Mesenchymal stem cell (in vitro differentiated cells and primary cell): Measurements from ENCODE around the gene KLHL8.
A peak's percentile ranks its signal among the peaks of the same experiment; 100 is the strongest.

Experiments used
- DNase-seq: peaks from one replicate; pipeline ENCODE4 v3.0.0-alpha.2; 2013
- H2AFZ ChIP-seq: one replicate; pipeline ENCODE4 v1.6.1; 2013; ENCODE audit warnings: low read depth, mild to moderate bottlenecking, control low read depth, inconsistent platforms, low read length, moderate library complexity
- H2AK5ac ChIP-seq: 2 replicates; pipeline ENCODE4 v1.6.1; 2013; ENCODE audit warnings: low read length, moderate library complexity, mild to moderate bottlenecking, inconsistent platforms; ENCODE audit not compliant: severe bottlenecking
- H2BK120ac ChIP-seq: one replicate; pipeline ENCODE4 v1.6.1; 2013; ENCODE audit warnings: low read depth, mild to moderate bottlenecking, inconsistent platforms, low read length, moderate library complexity
- H2BK12ac ChIP-seq, 2 experiments: one replicate each; pipeline ENCODE4 v1.6.1; 2013; ENCODE audit warnings: inconsistent platforms in 2 of 2, low read length in 2 of 2, mild to moderate bottlenecking in 2 of 2, moderate library complexity in 2 of 2, control low read depth in 1 of 2
- H2BK15ac ChIP-seq: one replicate; pipeline ENCODE4 v1.6.1; 2013; ENCODE audit warnings: mild to moderate bottlenecking, low read depth, inconsistent platforms; ENCODE audit not compliant: poor library complexity, severe bottlenecking
- H2BK5ac ChIP-seq: 2 replicates; pipeline ENCODE4 v1.6.1; 2013; ENCODE audit warnings: low read depth, mild to moderate bottlenecking, low read length, control low read depth, inconsistent platforms; ENCODE audit not compliant: poor library complexity, severe bottlenecking
- H3K14ac ChIP-seq, 2 experiments: one replicate each; pipeline ENCODE4 v1.6.1; 2013; ENCODE audit warnings: inconsistent platforms in 2 of 2, low read length in 2 of 2, control low read depth in 1 of 2, mild to moderate bottlenecking in 1 of 2, moderate library complexity in 1 of 2
- H3K18ac ChIP-seq, 2 experiments: one replicate each; pipeline ENCODE4 v1.6.1; 2013; ENCODE audit warnings: inconsistent platforms in 2 of 2, low read length in 2 of 2, control low read depth in 1 of 2, low read depth in 1 of 2, mild to moderate bottlenecking in 1 of 2
- H3K23ac ChIP-seq, 2 experiments: one replicate each; pipeline ENCODE4 v1.6.1; 2013; ENCODE audit warnings: inconsistent platforms in 2 of 2, low read length in 2 of 2, mild to moderate bottlenecking in 2 of 2, moderate library complexity in 2 of 2, control low read depth in 1 of 2
- H3K27ac ChIP-seq: 2 replicates; pipeline ENCODE4 v1.5.1; 2013; ENCODE audit warnings: mild to moderate bottlenecking, moderate library complexity, low read length, control low read depth, inconsistent platforms; ENCODE audit not compliant: poor library complexity, severe bottlenecking
- H3K27me3 ChIP-seq, 2 experiments: 2 replicates each; pipeline versions ENCODE4 v1.6.1 to v1.7.0; 2013; ENCODE audit warnings: low read length in 2 of 2, mild to moderate bottlenecking in 2 of 2, moderate library complexity in 2 of 2, control low read depth in 1 of 2, inconsistent platforms in 1 of 2; ENCODE audit not compliant: control insufficient read depth in 1 of 2, insufficient read depth in 1 of 2
- H3K36me3 ChIP-seq, 2 experiments: 2 replicates each; pipeline versions ENCODE4 v1.6.1 to v1.7.0; 2013; ENCODE audit warnings: low read length in 2 of 2, control low read depth in 1 of 2, inconsistent platforms in 1 of 2, low read depth in 1 of 2, mild to moderate bottlenecking in 1 of 2; ENCODE audit not compliant: insufficient read depth in 2 of 2, control insufficient read depth in 1 of 2
- H3K4ac ChIP-seq, 2 experiments: one replicate each; pipeline ENCODE4 v1.6.1; 2013; ENCODE audit warnings: inconsistent platforms in 2 of 2, low read length in 2 of 2, mild to moderate bottlenecking in 2 of 2, moderate library complexity in 2 of 2, control low read depth in 1 of 2, low read depth in 1 of 2
- H3K4me1 ChIP-seq: 2 replicates; pipeline ENCODE4 v1.6.1; 2013; ENCODE audit warnings: low read depth, low read length, control low read depth; ENCODE audit not compliant: control insufficient read depth, insufficient read depth
- H3K4me2 ChIP-seq: 2 replicates; pipeline ENCODE4 v1.6.1; 2013; ENCODE audit warnings: low read length, mild to moderate bottlenecking, inconsistent platforms; ENCODE audit not compliant: poor library complexity, severe bottlenecking
- H3K4me3 ChIP-seq, 2 experiments: 2 replicates each; pipeline versions ENCODE4 v1.5.1 to v1.7.0; 2013; ENCODE audit warnings: low read length in 2 of 2, mild to moderate bottlenecking in 2 of 2, control low read depth in 1 of 2, low read depth in 1 of 2; ENCODE audit not compliant: insufficient read depth in 1 of 2
- H3K79me1 ChIP-seq: replicated peaks from 2 replicates; pipeline ENCODE4 v1.6.1; 2013; ENCODE audit warnings: mild to moderate bottlenecking, control low read depth, low read length, inconsistent platforms; ENCODE audit not compliant: poor library complexity, severe bottlenecking
- H3K9ac ChIP-seq: 2 replicates; pipeline ENCODE4 v1.7.0; 2013; ENCODE audit warnings: mild to moderate bottlenecking, low read length, moderate library complexity
- H3K9me3 ChIP-seq: 2 replicates; pipeline ENCODE4 v1.7.0; 2013; ENCODE audit warnings: mild to moderate bottlenecking, low read length; ENCODE audit not compliant: control insufficient read depth
- H4K8ac ChIP-seq: one replicate; pipeline ENCODE4 v1.6.1; 2013; ENCODE audit warnings: inconsistent platforms, mild to moderate bottlenecking, low read length, moderate library complexity
- H4K91ac ChIP-seq: one replicate; pipeline ENCODE4 v1.6.1; 2013; ENCODE audit warnings: mild to moderate bottlenecking, low read length, inconsistent platforms
- WGBS: methylation state at CpG from one replicate; pipeline ENCODE4 v1.1.7; 2013; ENCODE audit warnings: mixed read lengths; 5-methylcytosine and 5-hydroxymethylcytosine counted together

The KLHL8 gene

GRCh38 chr4:87243426-87244053 lies 23.1 kb upstream of the KLHL8 start:
- 83% methylated on average over 2 of the region's 2 CpGs for WGBS
- Histone ChIP-seq H3K27me3 (no peaks in the 10 kb centered on the region), H2BK5ac (no peak overlapping the region), H3K9me3 (peaks cover 25% of the 10 kb centered on the region), H3K18ac (no peak overlapping the region), H3K14ac (no peak overlapping the region), H3K9ac (no peak overlapping the region), H3K79me1 (no peaks in the 10 kb centered on the region), H2BK15ac (no peak overlapping the region), H2AK5ac (no peak overlapping the region), H3K4me1 (no peaks in the 10 kb centered on the region), H3K23ac (no peak overlapping the region), H2BK120ac (no peak overlapping the region), H2BK12ac (no peak overlapping the region), H2AFZ (no peak overlapping the region), H4K8ac (no peak overlapping the region), H3K36me3 (no peaks in the 10 kb centered on the region), H3K4me2 (no peak overlapping the region), H3K4ac (no peak overlapping the region), H3K4me3 (no peak overlapping the region), H3K27ac (no peak overlapping the region), H4K91ac (no peak overlapping the region)
- peak; percentile 26 for DNase-seq

GRCh38 chr4:87241336-87241735 lies 20.9 kb upstream of the KLHL8 start:
- Histone ChIP-seq H4K8ac (no peak overlapping the region), H3K79me1 (no peaks in the 10 kb centered on the region), H4K91ac (no peak overlapping the region), H3K14ac (no peak overlapping the region), H2BK120ac (no peak overlapping the region), H3K9ac (no peak overlapping the region), H2AK5ac (no peak overlapping the region), H2BK5ac (no peak overlapping the region), H3K27ac (no peak overlapping the region), H2BK12ac (no peak overlapping the region), H3K4ac (no peak overlapping the region), H3K18ac (no peak overlapping the region), H2AFZ (no peak overlapping the region), H3K4me2 (no peak overlapping the region), H3K27me3 (no peaks in the 10 kb centered on the region), H3K36me3 (no peaks in the 10 kb centered on the region), H3K4me3 (no peak overlapping the region), H3K9me3 (peaks cover 25% of the 10 kb centered on the region), H3K4me1 (no peaks in the 10 kb centered on the region), H3K23ac (no peak overlapping the region), H2BK15ac (no peak overlapping the region)
- no peak for DNase-seq
- 65% methylated on average over 1 of the region's 1 CpG for WGBS

GRCh38 chr4:87240341-87240740 lies 19.9 kb upstream of the KLHL8 start:
- no peak overlapping the region for H3K14ac ChIP-seq
- H3K4me2 ChIP-seq: no peak overlapping the region
- peak; percentile 55 for DNase-seq
- peaks cover 25% of the 10 kb centered on the region for H3K9me3 ChIP-seq
- no peak overlapping the region for H2AK5ac ChIP-seq
- no peak overlapping the region for H3K4ac ChIP-seq
- H3K4me3 ChIP-seq: no peak overlapping the region
- H2AFZ ChIP-seq: no peak overlapping the region
- no peak overlapping the region for H2BK12ac ChIP-seq
- no CpG with 5 or more reads among the region's 1 CpG for WGBS
- H3K9ac ChIP-seq: no peak overlapping the region
- no peak overlapping the region for H4K91ac ChIP-seq
- no peaks in the 10 kb centered on the region for H3K27me3 ChIP-seq
- no peaks in the 10 kb centered on the region for H3K4me1 ChIP-seq
- H3K36me3 ChIP-seq: no peaks in the 10 kb centered on the region
- H3K79me1 ChIP-seq: no peaks in the 10 kb centered on the region
- no peak overlapping the region for H2BK5ac ChIP-seq
- no peak overlapping the region for H2BK15ac ChIP-seq
- no peak overlapping the region for H4K8ac ChIP-seq
- no peak overlapping the region for H2BK120ac ChIP-seq
- no peak overlapping the region for H3K23ac ChIP-seq
- no peak overlapping the region for H3K18ac ChIP-seq
- H3K27ac ChIP-seq: peak overlapping the region; percentile 12

- Histone ChIP-seq H2AK5ac (no peak overlapping the region), H3K36me3 (no peaks in the 10 kb centered on the region), H3K27ac (peak overlapping the region; percentile 12), H3K27me3 (no peaks in the 10 kb centered on the region), H3K4me1 (no peaks in the 10 kb centered on the region), H2BK12ac (no peak overlapping the region), H2BK15ac (no peak overlapping the region), H3K79me1 (no peaks in the 10 kb centered on the region), H3K9me3 (peaks cover 25% of the 10 kb centered on the region), H2BK5ac (peak overlapping the region; percentile 73), H3K9ac (no peak overlapping the region), H4K8ac (no peak overlapping the region), H3K4ac (no peak overlapping the region), H3K18ac (no peak overlapping the region), H4K91ac (no peak overlapping the region), H3K4me2 (no peak overlapping the region), H3K4me3 (no peak overlapping the region), H2AFZ (no peak overlapping the region), H3K23ac (no peak overlapping the region), H2BK120ac (no peak overlapping the region), H3K14ac (no peak overlapping the region)
- DNase-seq: peak; percentile 22
These were observed 19.4 kb upstream of the KLHL8 start for GRCh38 chr4:87239821-87240220.
